HAP-1 (cell line): Measurements from ENCODE around the gene SEMA3F.

Source experiments
- DNase-seq, 2 experiments: peaks; one replicate each; pipeline ENCODE4 v3.0.0-alpha.2; 2016 to 2020; ENCODE audit warnings: low spot score in 2 of 2
- H3K27me3 ChIP-seq: fragments of 250-450 bp; sonication (Bioruptor Pico); 2 replicates; pipeline ENCODE4 v1.5.1; 2020; ENCODE audit warnings: low read depth, mild to moderate bottlenecking, moderate library complexity
- H3K36me3 ChIP-seq: fragments of 250-450 bp; sonication (Bioruptor Pico); replicated peaks from 2 replicates; pipeline ENCODE4 v1.5.1; 2020; ENCODE audit warnings: mild to moderate bottlenecking
- H3K4me1 ChIP-seq: fragments of 250-450 bp; sonication (Bioruptor Pico); 2 replicates; pipeline ENCODE4 v1.5.1; 2020; ENCODE audit warnings: mild to moderate bottlenecking
- H3K4me3 ChIP-seq: fragments of 250-450 bp; sonication (Bioruptor Pico); 2 replicates; pipeline ENCODE4 v1.5.1; 2020; ENCODE audit warnings: mild to moderate bottlenecking, moderate library complexity
- H3K9me3 ChIP-seq: fragments of 250-450 bp; sonication (Bioruptor Pico); 2 replicates; pipeline ENCODE4 v1.5.1; 2020; ENCODE audit warnings: mild to moderate bottlenecking, moderate library complexity
- in situ Hi-C: fragments of 300-500 bp; cut with MboI; formaldehyde crosslinking; loops from 3 replicates; pipeline ENCODE4 v1.14.3; 2020; ENCODE audit warnings: low sequenced_read_pairs, inconsistent platforms, mixed read lengths

The SEMA3F gene

GRCh38 chr3:50124800-50125178, 30.3 kb upstream of the SEMA3F start:
- in situ Hi-C loops, result loop anchor here (5.0 kb wide), 2 partner anchors 58 to 148 kb away; no protein-coding TSS in a partner anchor
- no peaks in the 10 kb centered on the region for H3K9me3 ChIP-seq
- no peak overlapping the region for H3K4me3 ChIP-seq
- H3K27me3 ChIP-seq, result no peaks in the 10 kb centered on the region
- DNase-seq, result no peak
- H3K36me3 ChIP-seq, result peaks cover 15% of the 10 kb centered on the region
- no peaks in the 10 kb centered on the region for H3K4me1 ChIP-seq

DNA sequence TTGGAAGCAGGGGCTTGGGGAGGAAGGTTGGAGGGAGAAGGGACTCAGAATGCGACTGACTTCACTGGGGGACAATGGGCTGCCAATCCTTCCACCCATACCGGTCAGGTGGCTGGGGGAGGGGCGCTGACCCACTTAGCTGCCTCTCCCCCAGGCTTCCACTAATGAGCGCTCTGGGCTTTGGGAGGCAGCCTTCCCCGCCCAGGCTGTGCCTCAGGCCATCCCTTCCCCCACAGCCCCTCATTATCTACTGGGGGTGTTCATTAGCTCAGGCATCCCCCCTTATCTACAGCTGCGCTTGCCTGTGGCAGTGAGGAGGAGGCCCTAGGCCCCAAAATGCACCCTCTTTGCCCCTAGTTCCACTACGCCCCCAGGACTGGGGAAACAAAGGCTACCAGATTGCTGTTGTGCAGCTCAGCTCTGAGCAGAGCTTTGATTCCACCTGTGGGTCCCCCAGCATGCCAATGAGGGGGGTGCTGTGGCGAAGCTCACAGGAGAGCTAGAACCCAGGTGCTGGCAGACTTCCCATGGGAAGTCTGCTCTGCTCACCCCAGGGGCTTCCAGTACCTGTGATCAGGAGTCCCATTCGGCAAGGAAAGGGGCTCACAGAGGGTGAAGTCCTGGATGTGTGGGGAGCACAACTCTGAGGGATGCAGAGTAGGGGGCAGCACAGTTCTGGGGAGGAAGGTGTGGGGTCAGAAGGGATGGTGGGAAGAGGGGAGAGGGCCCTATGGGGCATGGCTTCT, 29.4 kb upstream of the SEMA3F start:
- no peak overlapping the region for H3K4me3 ChIP-seq
- no peaks in the 10 kb centered on the region for H3K4me1 ChIP-seq
- H3K9me3 ChIP-seq, result no peaks in the 10 kb centered on the region
- H3K27me3 ChIP-seq, result no peaks in the 10 kb centered on the region
- in situ Hi-C loops, result no loop called here
- H3K36me3 ChIP-seq, result peaks cover 5% of the 10 kb centered on the region
- DNase-seq, result no peak

DNA sequence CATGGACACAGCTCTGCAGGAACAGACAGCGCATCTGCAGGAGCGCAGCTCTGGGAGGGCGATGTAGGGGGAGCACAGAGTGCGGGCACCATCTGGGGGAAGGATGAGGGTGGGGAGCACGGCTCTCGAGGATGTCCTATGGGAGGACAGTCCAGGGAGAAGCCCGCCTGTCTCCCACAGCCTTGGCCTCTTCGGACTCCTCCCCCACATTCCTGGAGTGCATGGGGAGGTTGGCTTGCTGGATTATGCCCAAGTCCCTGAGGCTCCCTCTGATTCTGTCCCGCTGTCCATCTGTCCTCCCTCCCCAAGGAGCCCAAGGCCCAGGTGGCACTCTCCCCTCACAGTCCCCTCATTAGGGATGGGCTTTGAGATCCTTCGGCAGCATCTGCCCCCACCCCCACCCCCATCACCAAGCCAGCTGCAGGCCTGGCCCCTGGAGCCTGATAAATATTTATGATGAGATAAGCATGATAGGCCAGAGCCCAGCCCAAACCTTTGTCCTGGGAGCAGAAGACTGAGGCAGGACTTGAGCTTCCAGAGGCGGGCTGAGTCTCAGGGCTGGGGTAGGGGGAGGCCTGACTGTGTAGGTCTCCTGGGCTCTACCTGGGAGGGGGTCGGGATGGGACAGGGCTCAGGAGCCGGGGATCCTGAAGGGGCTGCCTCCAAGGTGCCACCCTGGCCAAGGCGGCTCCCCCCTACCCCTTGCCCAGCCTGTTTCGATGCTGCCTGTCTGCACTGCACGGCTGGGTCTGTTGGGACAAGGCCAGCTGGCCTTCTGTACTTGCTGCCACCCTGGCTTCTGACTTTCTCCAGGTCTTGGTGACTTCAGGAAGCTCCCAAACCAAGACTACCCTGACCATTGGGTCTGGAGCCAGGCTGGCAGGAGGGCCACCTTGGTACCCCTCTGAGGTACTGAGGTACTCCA, 28.6 kb upstream of the SEMA3F start:
- in situ Hi-C loops, result no loop called here

GRCh38 chr3:50127251-50127691, 27.9 kb upstream of the SEMA3F start:
- no peaks in the 10 kb centered on the region for H3K9me3 ChIP-seq
- H3K4me3 ChIP-seq, result no peak overlapping the region
- H3K27me3 ChIP-seq, result no peaks in the 10 kb centered on the region
- H3K36me3 ChIP-seq, result no peaks in the 10 kb centered on the region; the same call in 1 of the 2 replicates
- DNase-seq, result no peak
- in situ Hi-C loops, result no loop called here
- H3K4me1 ChIP-seq, result no peaks in the 10 kb centered on the region

More for the DNA sequence above, 28.6 kb upstream of the SEMA3F start:
- no peaks in the 10 kb centered on the region for H3K4me1 ChIP-seq
- no peaks in the 10 kb centered on the region for H3K9me3 ChIP-seq
- H3K4me3 ChIP-seq, result no peak overlapping the region
- DNase-seq, result no peak
- H3K27me3 ChIP-seq, result no peaks in the 10 kb centered on the region
- H3K36me3 ChIP-seq, result no peaks in the 10 kb centered on the region; the same call in 1 of the 2 replicates

DNA sequence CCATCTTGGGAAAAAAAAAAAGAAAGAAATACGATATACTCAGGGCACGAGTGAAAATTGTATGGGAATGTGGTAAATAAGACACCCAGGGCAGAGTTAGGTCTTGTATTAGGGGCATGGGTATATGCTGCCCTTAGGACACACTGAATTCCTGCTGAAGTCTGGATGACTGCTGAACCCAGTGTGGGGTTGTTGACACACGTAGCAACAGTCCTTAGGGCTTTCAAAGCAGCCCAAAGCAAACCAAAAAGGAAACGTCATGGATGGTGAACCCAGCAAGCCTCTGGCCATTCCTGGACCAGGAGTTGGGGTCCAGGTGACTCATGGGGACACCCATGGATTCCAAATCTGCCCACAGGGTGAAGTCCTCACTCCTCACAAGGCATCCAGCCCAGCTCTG, 27.1 kb upstream of the SEMA3F start:
- no peaks in the 10 kb centered on the region for H3K9me3 ChIP-seq
- H3K4me1 ChIP-seq, result no peaks in the 10 kb centered on the region
- in situ Hi-C loops, result no loop called here
- no peaks in the 10 kb centered on the region for H3K36me3 ChIP-seq
- H3K4me3 ChIP-seq, result no peak overlapping the region
- no peaks in the 10 kb centered on the region for H3K27me3 ChIP-seq
- DNase-seq, result no peak

DNA sequence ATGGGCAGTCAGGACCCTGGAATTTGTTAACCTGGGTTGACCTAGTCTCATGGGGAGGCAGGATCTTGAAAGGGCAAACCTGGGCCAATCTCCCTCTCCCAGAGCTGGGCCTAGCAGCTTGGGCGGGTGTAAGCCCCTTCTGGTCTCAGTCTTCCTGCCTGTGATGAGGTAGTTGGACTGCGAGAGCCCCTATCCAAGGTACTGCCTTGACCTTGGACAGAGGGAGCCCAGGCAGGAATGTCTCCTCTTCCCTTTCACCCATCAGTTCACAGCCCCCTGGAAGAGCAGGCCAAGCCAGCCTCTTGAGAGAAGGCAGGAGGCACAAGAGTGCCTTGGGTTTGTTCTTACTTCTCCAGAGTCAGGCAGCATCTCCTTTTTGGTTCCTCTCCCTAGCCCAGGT, 24.7 kb upstream of the SEMA3F start:
- DNase-seq, result no peak
- Histone ChIP-seq H3K27me3 (no peaks in the 10 kb centered on the region), H3K4me3 (no peak overlapping the region), H3K36me3 (no peaks in the 10 kb centered on the region), H3K9me3 (no peaks in the 10 kb centered on the region), H3K4me1 (no peaks in the 10 kb centered on the region)
- in situ Hi-C loops, result no loop called here

- Histone ChIP-seq H3K9me3 (no peaks in the 10 kb centered on the region), H3K4me3 (no peak overlapping the region), H3K36me3 (no peaks in the 10 kb centered on the region), H3K27me3 (no peaks in the 10 kb centered on the region), H3K4me1 (no peaks in the 10 kb centered on the region)
- DNase-seq, result no peak
- in situ Hi-C loops, result no loop called here
These were observed 22.5 kb upstream of the SEMA3F start for GRCh38 chr3:50132421-50133282.

- Histone ChIP-seq H3K27me3 (no peaks in the 10 kb centered on the region), H3K4me1 (no peaks in the 10 kb centered on the region), H3K4me3 (no peak overlapping the region), H3K9me3 (no peaks in the 10 kb centered on the region), H3K36me3 (no peaks in the 10 kb centered on the region)
- DNase-seq, result no peak
- in situ Hi-C loops, result no loop called here
These were observed 21.9 kb upstream of the SEMA3F start for GRCh38 chr3:50133283-50133615.

DNA sequence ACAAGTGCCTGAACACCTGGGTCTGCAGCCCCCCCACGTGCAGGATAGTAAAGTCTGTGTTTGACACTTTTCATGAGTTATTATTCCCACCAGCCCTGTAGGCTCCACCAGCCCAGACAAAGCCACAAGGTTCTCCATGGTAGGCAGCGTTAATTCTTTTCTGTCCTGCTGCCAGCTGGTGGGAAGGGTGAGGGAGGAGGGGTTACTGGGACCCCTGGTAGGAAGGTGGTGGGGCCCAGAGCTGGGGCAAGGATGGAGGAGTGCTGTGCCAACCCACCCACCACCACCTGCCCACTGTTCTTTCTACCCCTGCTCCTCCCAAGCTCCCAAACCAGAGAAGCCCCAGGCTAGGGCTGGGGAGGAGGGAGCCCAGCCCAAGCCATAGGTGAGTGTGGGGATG, 20.8 kb upstream of the SEMA3F start:
- H3K9me3 ChIP-seq, result no peaks in the 10 kb centered on the region
- H3K4me3 ChIP-seq, result no peak overlapping the region
- in situ Hi-C loops, result no loop called here
- no peak for DNase-seq
- no peaks in the 10 kb centered on the region for H3K36me3 ChIP-seq
- H3K27me3 ChIP-seq, result peaks cover 3% of the 10 kb centered on the region; the same call in 1 of the 2 replicates
- no peaks in the 10 kb centered on the region for H3K4me1 ChIP-seq

DNA sequence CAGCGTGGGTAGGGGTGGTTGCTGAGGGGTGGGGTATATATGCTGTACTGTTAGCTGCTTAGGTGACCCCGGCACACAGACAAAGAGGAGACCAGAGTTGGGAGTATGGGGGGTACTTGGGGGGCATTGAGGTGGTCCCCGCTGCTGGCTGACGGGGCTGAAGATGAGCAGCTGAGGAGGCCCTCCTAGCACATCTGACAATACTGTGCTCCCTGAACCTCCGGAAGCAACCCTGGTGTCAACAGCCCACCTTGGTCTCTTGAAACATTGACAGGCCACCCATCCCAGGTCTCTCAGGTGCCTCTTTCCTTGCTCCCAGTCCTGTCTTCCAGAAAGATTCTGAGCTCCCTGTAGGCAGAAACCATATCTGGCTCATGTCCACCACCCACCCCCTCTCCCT, 19.2 kb upstream of the SEMA3F start:
- no peak for DNase-seq
- H3K27me3 ChIP-seq, result peaks cover 3% of the 10 kb centered on the region; the same call in 1 of the 2 replicates
- no peaks in the 10 kb centered on the region for H3K4me1 ChIP-seq
- H3K4me3 ChIP-seq, result no peak overlapping the region
- no peaks in the 10 kb centered on the region for H3K9me3 ChIP-seq
- no peaks in the 10 kb centered on the region for H3K36me3 ChIP-seq
- in situ Hi-C loops, result no loop called here

DNA sequence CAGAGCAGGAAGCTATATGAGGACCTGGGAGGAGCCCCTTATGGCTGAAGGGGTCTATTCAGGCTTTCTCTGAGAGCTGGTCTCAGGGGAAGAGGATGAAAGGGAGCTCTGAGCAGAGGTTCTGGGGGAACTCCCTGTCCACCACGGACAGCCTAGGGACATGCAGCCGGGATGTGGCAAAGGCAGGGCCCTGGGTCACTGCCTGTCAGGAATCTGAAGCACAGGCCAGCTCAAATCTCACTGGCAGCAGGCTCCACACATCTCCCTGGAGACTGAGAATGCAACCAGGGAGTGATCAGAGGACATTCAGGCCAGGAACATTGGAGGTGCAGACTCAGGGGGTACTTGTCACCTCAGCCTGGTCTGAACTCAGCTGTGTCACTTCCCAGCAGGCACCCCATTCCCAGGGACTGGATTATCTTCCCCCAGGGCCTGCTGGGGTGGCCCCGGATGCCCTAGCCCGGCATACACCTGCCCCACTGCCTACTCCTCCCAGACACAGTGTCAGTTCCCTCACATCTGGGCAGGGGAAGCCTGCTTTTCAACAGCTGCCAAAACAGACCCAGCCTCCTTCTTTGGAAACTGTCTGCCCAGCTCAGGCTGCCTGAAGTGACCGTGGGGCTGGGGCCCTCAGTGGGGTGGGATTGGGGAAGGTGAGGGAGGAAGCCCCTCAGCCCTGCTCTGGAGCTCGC, 18.3 kb upstream of the SEMA3F start:
- in situ Hi-C loops, result no loop called here

GRCh38 chr3:50137531-50137930, 17.6 kb upstream of the SEMA3F start:
- no peaks in the 10 kb centered on the region for H3K36me3 ChIP-seq
- peaks cover 3% of the 10 kb centered on the region; the same call in 1 of the 2 replicates for H3K27me3 ChIP-seq
- H3K9me3 ChIP-seq, result no peaks in the 10 kb centered on the region
- no peaks in the 10 kb centered on the region for H3K4me1 ChIP-seq
- no peak for DNase-seq
- H3K4me3 ChIP-seq, result no peak overlapping the region
- in situ Hi-C loops, result no loop called here

More for the DNA sequence above, 18.3 kb upstream of the SEMA3F start:
- Histone ChIP-seq H3K4me3 (no peak overlapping the region), H3K36me3 (no peaks in the 10 kb centered on the region), H3K9me3 (no peaks in the 10 kb centered on the region), H3K27me3 (peaks cover 3% of the 10 kb centered on the region; the same call in 1 of the 2 replicates), H3K4me1 (no peaks in the 10 kb centered on the region)
- no peak for DNase-seq
